SK-N-SH (cell line): ENCODE results near the gene RNF223. TPM values are rescaled to one million over a fixed set of nuclear protein-coding genes. Genes with fewer than 3 reads are reported as not detected.

Experiments
- CTCF ChIA-PET: fragments of 300-600, 350-600 bp; formaldehyde crosslinking; extraction: SDS; loops from one replicate; lab custom pipeline; 2021; lab: Yijun Ruan, JAX
- POLR2A ChIA-PET: fragments of 350-600 bp; sonication (Branson Sonifier 250); formaldehyde crosslinking; extraction: SDS; loops from one replicate; lab custom pipeline; 2020; ENCODE audit warnings: antibody characterized with exemption, inconsistent platforms; lab: Yijun Ruan, JAX
- DNase-seq: peaks from one replicate; pipeline ENCODE4 v3.0.0; 2012
- H2AFZ ChIP-seq: fragments of 200-600 bp; sonication (generic); 2 replicates; pipeline ENCODE4 v1.8.1; 2016; ENCODE audit warnings: antibody characterized with exemption, mild to moderate bottlenecking, low read depth
- H3F3A ChIP-seq: fragments of 200-600 bp; sonication (generic); replicated peaks from 2 replicates; pipeline ENCODE3; 2016; ENCODE audit warnings: antibody characterized with exemption, mild to moderate bottlenecking; ENCODE audit not compliant: insufficient read depth
- H3K27ac ChIP-seq, 2 experiments: fragments of 200-500 bp in 1 of 2; fragments of 200-600 bp in 1 of 2; sonication (Bioruptor generic) in 1 of 2; sonication (generic), shearing (Covaris generic) in 1 of 2; 2 replicates each; pipeline versions ENCODE4 v1.5.1 to v1.6.1; 2014 to 2016; ENCODE audit warnings: low read depth in 2 of 2, inconsistent platforms in 1 of 2, low read length in 1 of 2, mild to moderate bottlenecking in 1 of 2, mixed read lengths in 1 of 2
- H3K27me3 ChIP-seq: fragments of 200-600 bp; sonication (generic), shearing (Covaris generic); 2 replicates; pipeline ENCODE4 v1.6.1; 2016; ENCODE audit warnings: mixed run types; ENCODE audit not compliant: insufficient read depth
- H3K36me3 ChIP-seq, 2 experiments: fragments of 200-500 bp in 1 of 2; fragments of 200-600 bp in 1 of 2; sonication (Bioruptor generic) in 1 of 2; sonication (generic) in 1 of 2; replicated peaks in 1 of 2; 2 replicates each; pipeline versions ENCODE3 to v1.5.1; 2014 to 2016; ENCODE audit warnings: low read length in 1 of 2, mild to moderate bottlenecking in 1 of 2; ENCODE audit not compliant: insufficient read depth in 2 of 2, control insufficient read depth in 1 of 2
- H3K4me1 ChIP-seq, 2 experiments: fragments of 200-500 bp in 1 of 2; fragments of 200-600 bp in 1 of 2; sonication (Bioruptor generic) in 1 of 2; sonication (generic), shearing (Covaris generic) in 1 of 2; 2 replicates each; pipeline versions ENCODE4 v1.5.1 to v1.6.1; 2014 to 2016; ENCODE audit warnings: low read depth in 1 of 2, low read length in 1 of 2, mixed run types in 1 of 2; ENCODE audit not compliant: insufficient read depth in 2 of 2, control insufficient read depth in 1 of 2
- H3K4me2 ChIP-seq: fragments of 200-600 bp; sonication (generic), shearing (Covaris generic); 2 replicates; pipeline ENCODE4 v1.6.1; 2017; ENCODE audit warnings: mixed run types
- H3K4me3 ChIP-seq, 2 experiments: fragments of 200-500 bp in 1 of 2; fragments of 200-600 bp in 1 of 2; sonication (Bioruptor generic) in 1 of 2; sonication (generic), shearing (Covaris generic) in 1 of 2; 2 replicates each; pipeline versions ENCODE4 v1.5.1 to v1.8.1; 2014 to 2016; ENCODE audit warnings: low read depth in 2 of 2, inconsistent platforms in 1 of 2, low read length in 1 of 2, mild to moderate bottlenecking in 1 of 2, mixed read lengths in 1 of 2, moderate library complexity in 1 of 2
- H3K79me2 ChIP-seq: fragments of 200-600 bp; sonication (generic); 2 replicates; pipeline ENCODE4 v1.8.1; 2017; ENCODE audit warnings: mild to moderate bottlenecking; ENCODE audit not compliant: insufficient read depth
- H3K9ac ChIP-seq: fragments of 200-600 bp; sonication (generic); 2 replicates; pipeline ENCODE4 v1.6.1; 2017; ENCODE audit warnings: mixed run types
- H3K9me2 ChIP-seq: fragments of 200-600 bp; sonication (generic); 2 replicates; pipeline ENCODE4 v1.6.1; 2017; ENCODE audit warnings: mixed run types
- H3K9me3 ChIP-seq: fragments of 200-600 bp; sonication (generic); 2 replicates; pipeline ENCODE4 v1.6.1; 2017; ENCODE audit warnings: mixed run types, mild to moderate bottlenecking, moderate library complexity
- H4K20me1 ChIP-seq: fragments of 200-600 bp; sonication (generic); 2 replicates; pipeline ENCODE4 v1.6.1; 2017; ENCODE audit warnings: mild to moderate bottlenecking, mixed run types; ENCODE audit not compliant: insufficient read depth
- CHD2 ChIP-seq: fragments of 150-350 bp; IDR thresholded peaks from 2 replicates; pipeline ENCODE4 v1.6.1; 2018; ENCODE audit warnings: low read length; ENCODE audit not compliant: partially characterized antibody
- EP300 ChIP-seq, 2 experiments: IDR thresholded peaks; 2 replicates each; pipeline versions ENCODE4 v1.4.0 to v1.6.1; 2012; ENCODE audit warnings: borderline replicate concordance in 1 of 2, low read depth in 1 of 2, low read length in 1 of 2
- FOSL2 ChIP-seq: IDR thresholded peaks from 2 replicates; pipeline ENCODE4 v1.4.0; 2012; ENCODE audit warnings: low read depth, mild to moderate bottlenecking, moderate library complexity, borderline replicate concordance
- FOXJ3 ChIP-seq: sonication (generic); formaldehyde crosslinking; IDR thresholded peaks from 2 replicates; pipeline ENCODE4 v1.5.1; 2020; ENCODE audit warnings: mild to moderate bottlenecking, missing genetic modification reagents
- FOXM1 ChIP-seq: IDR thresholded peaks from 2 replicates; pipeline ENCODE4 v1.4.0; 2012; ENCODE audit warnings: low read depth, mild to moderate bottlenecking
- GATA2 ChIP-seq: sonication (generic); formaldehyde crosslinking; IDR thresholded peaks from 2 replicates; pipeline ENCODE4 v1.5.0; 2020; ENCODE audit warnings: mild to moderate bottlenecking, missing genetic modification reagents
- MEF2A ChIP-seq: IDR thresholded peaks from 2 replicates; pipeline ENCODE4 v1.4.0; 2012; ENCODE audit warnings: low read depth, borderline replicate concordance
- MXI1 ChIP-seq: IDR thresholded peaks from 2 replicates; pipeline ENCODE4 v1.6.1; 2012; ENCODE audit warnings: mild to moderate bottlenecking, low read depth, low read length, improper control_type of control experiment
- NFIC ChIP-seq: IDR thresholded peaks from 2 replicates; pipeline ENCODE4 v1.4.0; 2012; ENCODE audit warnings: borderline replicate concordance
- NRF1 ChIP-seq: IDR thresholded peaks from 2 replicates; pipeline ENCODE4 v1.6.1; 2012; ENCODE audit warnings: low read depth, mild to moderate bottlenecking, low read length
- POLR2AphosphoS5 ChIP-seq: IDR thresholded peaks from 2 replicates; pipeline ENCODE4 v1.6.1; 2012; ENCODE audit warnings: low read depth, low read length
- RCOR1 ChIP-seq: fragments of 150-350 bp; IDR thresholded peaks from 2 replicates; pipeline ENCODE4 v1.6.1; 2017; ENCODE audit warnings: antibody characterized with exemption, low read length
- RFX5 ChIP-seq: IDR thresholded peaks from 2 replicates; pipeline ENCODE4 v1.6.1; 2012; ENCODE audit warnings: mild to moderate bottlenecking, improper control_type of control experiment, low read length
- SIN3A ChIP-seq: IDR thresholded peaks from 2 replicates; pipeline ENCODE4 v1.6.1; 2012; ENCODE audit warnings: low read depth, mild to moderate bottlenecking, low read length, moderate library complexity, borderline replicate concordance
- TAF1 ChIP-seq: IDR thresholded peaks from 2 replicates; pipeline ENCODE4 v1.6.1; 2012; ENCODE audit warnings: low read depth, mild to moderate bottlenecking, low read length, moderate library complexity, borderline replicate concordance
- USF1 ChIP-seq: IDR thresholded peaks from 2 replicates; pipeline ENCODE4 v1.4.0; 2012; ENCODE audit warnings: low read depth, borderline replicate concordance
- USF2 ChIP-seq: fragments of 150-350 bp; IDR thresholded peaks from 2 replicates; pipeline ENCODE4 v1.6.1; 2017; ENCODE audit warnings: antibody characterized with exemption, low read length, low read depth, borderline replicate concordance
- WGBS: methylation state at CpG from one replicate; pipeline ENCODE4 v1.1.6; 2017; ENCODE audit warnings: low lambda C conversion rate; 5-methylcytosine and 5-hydroxymethylcytosine counted together
- polyA plus RNA-seq, 3 experiments: library from polyadenylated mRNA; depleted of rRNA; stranded (reverse); fragments of >200 nt; gene quantifications; 2 replicates each; pipeline ENCODE4 v1.2.3, GENCODE V29; 2012

The RNF223 gene
- polyA plus RNA-seq, 1 of the 3 experiments (the other 2 are of a cell fraction) = not detected

- Histone ChIP-seq H3K36me3 (no peaks in the 10 kb centered on the region), H3K4me1 (peaks cover 0 to 20% of the 10 kb centered on the region in 2 experiments; a peak in 1 of 4 replicates), H3F3A (peaks cover 10% of the 10 kb centered on the region), H3K9me3 (no peaks in the 10 kb centered on the region), H3K4me2 (no peak overlapping the region), H3K4me3 (no peak overlapping the region), H3K9ac (no peak overlapping the region), H3K27me3 (0 out of 2 replicates have a peak, but pooled peaks cover 6% of the 10 kb centered on the region), H3K27ac (no peak overlapping the region), H3K79me2 (no peaks in the 10 kb centered on the region), H4K20me1 (no peaks in the 10 kb centered on the region), H2AFZ (no peak overlapping the region), H3K9me2 (no peaks in the 10 kb centered on the region)
- ChIA-PET POLR2A (no interaction called here), CTCF (interaction anchor here (1.0 to 7.2 kb wide), 6 partner anchors 55 to 174 kb away, joined by 3 to 131 read pairs (median 5); no protein-coding TSS in a partner anchor)
- TF ChIP-seq USF2 (no peak), USF1 (no peak), FOXM1 (no peak), FOXJ3 (CRISPR knock-in tag) (no peak), NFIC (no peak), GATA2 (CRISPR knock-in tag) (no peak), CHD2 (no peak), FOSL2 (no peak), MEF2A (no peak), NRF1 (no peak), RCOR1 (no peak), MXI1 (no peak), EP300 (IDR thresholded peaks at IDR 0.05; ENCODE audit: borderline replicate concordance in 1 of 2, low read depth in 1 of 2, low read length in 1 of 2) (no peak), SIN3A (no peak), POLR2AphosphoS5 (no peak), RFX5 (no peak)
- no peak for DNase-seq
- WGBS = 79% methylated on average over 11 of the region's 11 CpGs
These were observed 44.7 kb upstream of the RNF223 start for GRCh38 chr1:1118876-1119220.

GRCh38 chr1:1118011-1118875, 44.1 kb upstream of the RNF223 start:
- Histone ChIP-seq H3K9me3 (no peaks in the 10 kb centered on the region), H3K27ac (no peak overlapping the region), H2AFZ (no peak overlapping the region), H3K4me1 (peaks cover 0 to 19% of the 10 kb centered on the region in 2 experiments; a peak in 1 of 4 replicates), H3K9ac (no peak overlapping the region), H3K4me3 (no peak overlapping the region), H3K36me3 (no peaks in the 10 kb centered on the region), H3F3A (peaks cover 4% of the 10 kb centered on the region), H3K4me2 (no peak overlapping the region), H3K27me3 (0 out of 2 replicates have a peak, but pooled peaks cover 6% of the 10 kb centered on the region), H3K9me2 (no peaks in the 10 kb centered on the region), H4K20me1 (no peaks in the 10 kb centered on the region), H3K79me2 (no peaks in the 10 kb centered on the region)
- ChIA-PET POLR2A (no interaction called here), CTCF (interaction anchor here (0.8 to 7.2 kb wide), 9 partner anchors 54 to 253 kb away, joined by 3 to 131 read pairs (median 5); no protein-coding TSS in a partner anchor)
- TF ChIP-seq TAF1 (no peak), SIN3A (no peak)
- no peak for DNase-seq
- 72% methylated on average over 14 of the region's 33 CpGs for WGBS
